K562 (cell line): Measurements from ENCODE around the gene CCDC116. TPM values are rescaled to one million over a fixed set of nuclear protein-coding genes. Genes with fewer than 3 reads are reported as not detected.

Experiments
- ERF ChIP-seq: fragments of 450-650 bp; formaldehyde crosslinking; IDR thresholded peaks from 2 replicates; pipeline ENCODE4 v1.4.0; 2020; ENCODE audit warnings: mild to moderate bottlenecking, mixed read lengths
- HSF4 ChIP-seq: fragments of 250-450 bp; sonication (Bioruptor Pico); IDR thresholded peaks from 2 replicates; pipeline ENCODE4 v2.1.2; 2022; ENCODE audit warnings: mild to moderate bottlenecking, moderate library complexity, borderline replicate concordance
- MAZ ChIP-seq, 2 experiments: fragments of 450-650 bp in 1 of 2; sonication (generic) in 1 of 2; formaldehyde crosslinking; IDR thresholded peaks in 1 of 2; conservative IDR thresholded peaks in 1 of 2; 2 replicates each; pipeline versions ENCODE4 v1.4.0 to v1.5.0; 2020; ENCODE audit warnings: mild to moderate bottlenecking in 1 of 2, missing genetic modification reagents in 1 of 2
- OTX1 ChIP-seq: fragments of 450-650 bp; formaldehyde crosslinking; IDR thresholded peaks from 2 replicates; pipeline ENCODE4 v1.4.0; 2022; ENCODE audit warnings: mild to moderate bottlenecking
- POLR2AphosphoS5 ChIP-seq: IDR thresholded peaks from 2 replicates; pipeline ENCODE4 v1.6.1; 2011; ENCODE audit warnings: mild to moderate bottlenecking, low read depth, low read length, moderate library complexity; ENCODE audit not compliant: control insufficient read depth, insufficient read depth
- RBFOX2 ChIP-seq: fragments of 200-400 bp; formaldehyde crosslinking; IDR thresholded peaks from 2 replicates; pipeline ENCODE4 v1.6.1; 2017; ENCODE audit warnings: low read depth, mild to moderate bottlenecking, low read length, moderate library complexity
- RERE ChIP-seq: sonication (generic); formaldehyde crosslinking; IDR thresholded peaks from 2 replicates; pipeline ENCODE4 v1.8.0; 2023; ENCODE audit warnings: missing genetic modification reagents, mild to moderate bottlenecking, borderline replicate concordance
- SRSF7 ChIP-seq: fragments of 200-400 bp; formaldehyde crosslinking; optimal IDR thresholded peaks from 2 replicates; pipeline ENCODE3; 2017; ENCODE audit warnings: mild to moderate bottlenecking, low read depth, low read length
- STAT5A ChIP-seq: IDR thresholded peaks from 2 replicates; pipeline ENCODE4 v1.6.1; 2012; ENCODE audit warnings: low read length, inconsistent platforms, borderline replicate concordance
- SUPT5H ChIP-seq: fragments of 450-650 bp; IDR thresholded peaks from 2 replicates; pipeline ENCODE4 v1.6.1; 2016
- TAF9B ChIP-seq: fragments of 450-650 bp; IDR thresholded peaks from 2 replicates; pipeline ENCODE4 v1.6.1; 2018; ENCODE audit warnings: mild to moderate bottlenecking; ENCODE audit not compliant: partially characterized antibody
- ZBTB33 ChIP-seq: sonication (generic); formaldehyde crosslinking; IDR thresholded peaks from 2 replicates; pipeline ENCODE4 v1.8.1; 2023; ENCODE audit warnings: mild to moderate bottlenecking, missing genetic modification reagents
- ZNF347 ChIP-seq: fragments of 450-650 bp; formaldehyde crosslinking; IDR thresholded peaks from 2 replicates; pipeline ENCODE4 v1.4.0; 2020; ENCODE audit warnings: low read depth, mild to moderate bottlenecking, moderate library complexity
- polyA plus RNA-seq, 8 experiments: library from polyadenylated mRNA; depleted of rRNA in 4 of 8; stranded (reverse) in 5 of 8; unstranded in 3 of 8; fragments of >200 nt; fragmentation: Nextera tagmentation in 2 of 8; fragmentation: Illumina TruSeq in 1 of 8; extraction: Ambion mirVana in 2 of 8; extraction: Trizol in 1 of 8; gene quantifications; 2 replicates each; pipeline versions ENCODE4 v1.2.1 to v1.2.3, GENCODE V29; 2011 to 2014; ENCODE audit warnings: inconsistent platforms in 1 of 8, missing spikeins in 1 of 8
- total RNA-seq, 7 experiments: library from RNA; depleted of rRNA in 6 of 7; stranded (reverse); fragments of >200 nt in 6 of 7; fragmentation: Illumina TruSeq in 2 of 7; extraction: Trizol in 2 of 7; gene quantifications; 2 replicates each; pipeline versions ENCODE4 v1.2.1 to v1.2.3, GENCODE V29; 2011 to 2021; ENCODE audit warnings: low replicate concordance in 1 of 7
- TF ChIP-seq, protein P1 (sequence below): IDR thresholded peaks from 2 replicates; pipeline ENCODE4 v1.6.1; 2011; ENCODE audit warnings: borderline replicate concordance, low read depth, mild to moderate bottlenecking, moderate library complexity, low read length; ENCODE audit not compliant: insufficient read depth, poor library complexity, severe bottlenecking
- TF ChIP-seq, protein P2 (sequence below): fragments of 250-450 bp; sonication (Bioruptor Pico); IDR thresholded peaks from 2 replicates; pipeline ENCODE4 v1.8.0; 2022; ENCODE audit warnings: moderate library complexity, mild to moderate bottlenecking, inconsistent platforms

The CCDC116 gene
- total and polyA plus RNA-seq, 9 of the 15 experiments (the other 6 are each of a cell fraction or from before 2014, with no cell fraction given) = 1.6 to 11.3 (median 4.7) TPM

DNA sequence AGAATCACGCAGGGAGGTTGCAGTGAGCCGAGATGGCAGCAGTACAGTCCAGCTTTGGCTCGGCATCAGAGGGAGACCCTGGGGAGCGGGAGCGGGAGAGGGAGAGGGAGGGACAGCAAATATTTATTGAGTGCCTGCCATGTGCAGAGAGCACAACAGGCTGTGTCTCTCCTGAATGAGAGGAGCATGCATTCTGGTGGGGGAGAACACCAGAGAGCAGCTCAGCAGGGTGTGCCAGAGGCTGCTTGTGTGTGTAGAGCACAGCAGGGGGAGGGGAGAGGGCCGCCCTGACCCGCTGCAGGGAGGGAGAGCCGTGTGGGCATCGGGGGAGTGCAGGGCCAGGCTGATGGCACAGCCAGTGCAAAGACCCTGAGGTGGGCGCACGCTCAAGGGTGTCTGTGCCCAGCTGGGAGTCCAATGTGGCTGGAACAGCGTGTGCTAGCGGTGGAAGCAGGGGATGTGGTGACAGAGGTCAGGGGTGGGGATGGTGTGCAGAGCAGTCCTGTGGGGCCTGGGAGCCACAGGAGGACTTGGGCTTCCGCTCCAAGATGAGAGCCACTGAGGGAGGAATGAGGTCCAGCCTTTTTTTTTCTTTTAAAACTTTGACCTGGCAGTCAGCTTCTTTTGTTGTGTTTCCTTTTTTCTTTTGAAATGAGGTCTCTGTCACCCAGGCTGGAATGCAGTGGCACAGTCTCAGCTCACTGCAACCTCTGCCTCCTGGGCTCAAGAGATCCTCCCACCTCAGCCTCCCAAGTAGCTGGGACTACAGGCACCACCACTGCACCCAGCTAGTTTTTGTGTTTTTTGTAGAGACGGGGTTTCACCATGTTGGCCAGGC lies 45.3 kb downstream of the CCDC116 start (continued):
- peak; percentile 56; the same call in 1 of the 2 replicates for TF ChIP-seq ZBTB33
- TF ChIP-seq MAZ (CRISPR knock-in tag; conservative IDR thresholded peaks at IDR 0.05 in 1 of 2, IDR thresholded peaks at IDR 0.05 in 1 of 2) = 0 out of 4 replicates have a peak, but pooled peaks of 1 of the 2 experiments have one; percentile 7
- TF ChIP-seq TAF9B = no peak
- TF ChIP-seq SRSF7 = no peak
- no peak for TF ChIP-seq ERF (CRISPR knock-in tag)
- no peak for TF ChIP-seq ZNF347 (CRISPR knock-in tag)
- no peak for TF ChIP-seq OTX1 (CRISPR knock-in tag)
- peak; percentile 64 for TF ChIP-seq SUPT5H
- TF ChIP-seq POLR2AphosphoS5 = peak; percentile 30; the same call in 1 of the 2 replicates
- 0 out of 2 replicates have a peak, but pooled peaks have one; percentile 18 for TF ChIP-seq STAT5A
- TF ChIP-seq RERE = no peak
- TF ChIP-seq, protein P1, sequence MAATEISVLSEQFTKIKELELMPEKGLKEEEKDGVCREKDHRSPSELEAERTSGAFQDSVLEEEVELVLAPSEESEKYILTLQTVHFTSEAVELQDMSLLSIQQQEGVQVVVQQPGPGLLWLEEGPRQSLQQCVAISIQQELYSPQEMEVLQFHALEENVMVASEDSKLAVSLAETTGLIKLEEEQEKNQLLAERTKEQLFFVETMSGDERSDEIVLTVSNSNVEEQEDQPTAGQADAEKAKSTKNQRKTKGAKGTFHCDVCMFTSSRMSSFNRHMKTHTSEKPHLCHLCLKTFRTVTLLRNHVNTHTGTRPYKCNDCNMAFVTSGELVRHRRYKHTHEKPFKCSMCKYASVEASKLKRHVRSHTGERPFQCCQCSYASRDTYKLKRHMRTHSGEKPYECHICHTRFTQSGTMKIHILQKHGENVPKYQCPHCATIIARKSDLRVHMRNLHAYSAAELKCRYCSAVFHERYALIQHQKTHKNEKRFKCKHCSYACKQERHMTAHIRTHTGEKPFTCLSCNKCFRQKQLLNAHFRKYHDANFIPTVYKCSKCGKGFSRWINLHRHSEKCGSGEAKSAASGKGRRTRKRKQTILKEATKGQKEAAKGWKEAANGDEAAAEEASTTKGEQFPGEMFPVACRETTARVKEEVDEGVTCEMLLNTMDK = no peak
- TF ChIP-seq, protein P2, sequence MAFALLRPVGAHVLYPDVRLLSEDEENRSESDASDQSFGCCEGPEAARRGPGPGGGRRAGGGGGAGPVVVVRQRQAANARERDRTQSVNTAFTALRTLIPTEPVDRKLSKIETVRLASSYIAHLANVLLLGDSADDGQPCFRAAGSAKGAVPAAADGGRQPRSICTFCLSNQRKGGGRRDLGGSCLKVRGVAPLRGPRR (CRISPR knock-in tag) = 0 out of 2 replicates have a peak, but pooled peaks have one; percentile 13
- TF ChIP-seq HSF4 = no peak
- TF ChIP-seq RBFOX2 = peak; percentile 67
